GM18517 (cell line): Measurements from ENCODE around the gene PRADC1.
"Not testable (repeated sequence)": the region's sequence is repeated elsewhere in the genome, so short reads cannot be mapped to it uniquely, and the experiment has no call there.

Experiments
- ATAC-seq: cut with Tn5 transposase; IDR thresholded peaks from one replicate; pipeline ENCODE4 v1.9.1; 2021; ENCODE audit warnings: mild to moderate bottlenecking, moderate library complexity; ENCODE audit not compliant: unreplicated experiment

Gene PRADC1

GRCh38 chr2:73205611-73206010 is 27.4 kb downstream of the PRADC1 start:
- no peak for ATAC-seq

GRCh38 chr2:73203055-73203681 is 29.9 kb downstream of the PRADC1 start:
- ATAC-seq, result no peak

DNA sequence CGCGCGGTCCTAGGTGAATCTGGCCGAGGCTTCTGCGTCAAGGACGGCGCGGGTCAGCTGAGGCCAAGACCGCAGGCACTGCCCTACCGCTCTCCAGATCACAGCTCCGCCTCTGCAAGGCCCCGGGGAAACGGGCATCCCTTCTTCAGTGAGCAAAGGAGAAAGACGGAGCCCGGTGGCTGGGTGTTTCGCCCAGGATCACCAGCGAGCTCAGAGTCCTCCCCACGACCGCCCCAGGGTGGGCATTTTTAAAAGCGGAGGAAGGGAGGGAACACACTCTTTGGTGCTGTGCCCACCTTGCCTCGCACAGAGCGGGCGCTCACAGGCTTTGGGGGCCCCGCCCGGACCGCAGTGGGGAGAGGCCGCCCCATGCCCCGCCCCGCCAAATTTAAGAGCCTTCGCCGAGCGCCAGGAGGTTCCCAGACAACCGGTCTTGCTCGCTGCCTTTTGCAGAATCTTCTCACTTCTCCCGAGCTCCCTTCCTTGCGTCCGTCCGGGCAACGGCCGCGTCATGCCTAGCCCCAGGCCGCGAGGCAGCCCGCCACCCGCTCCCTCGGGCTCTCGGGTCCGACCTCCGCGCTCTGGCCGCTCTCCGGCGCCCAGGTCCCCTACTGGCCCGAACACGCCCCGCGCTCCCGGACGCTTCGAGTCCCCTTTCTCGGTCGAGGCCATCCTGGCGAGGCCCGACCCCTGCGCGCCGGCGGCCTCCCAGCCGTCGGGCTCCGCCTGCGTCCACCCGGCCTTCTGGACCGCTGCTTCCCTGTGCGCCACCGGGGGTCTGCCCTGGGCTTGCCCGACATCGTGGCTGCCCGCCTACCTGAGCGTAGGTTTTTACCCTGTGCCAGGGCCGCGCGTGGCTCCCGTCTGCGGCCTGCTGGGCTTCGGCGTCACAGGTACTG is 30.6 kb downstream of the PRADC1 start, which contains the start of gene NOTO:
NOTO (plus strand) TSS at position 419 of the 899 bp plus-strand sequence; CDS start at position 512, 93 bp downstream.
- no peak for ATAC-seq

- not testable (repeated sequence) for ATAC-seq
Measured at GRCh38 chr2:73200281-73200680, 32.8 kb downstream of the PRADC1 start.

- ATAC-seq, result no peak
Measured at GRCh38 chr2:73197579-73197978, 35.5 kb downstream of the PRADC1 start.

DNA sequence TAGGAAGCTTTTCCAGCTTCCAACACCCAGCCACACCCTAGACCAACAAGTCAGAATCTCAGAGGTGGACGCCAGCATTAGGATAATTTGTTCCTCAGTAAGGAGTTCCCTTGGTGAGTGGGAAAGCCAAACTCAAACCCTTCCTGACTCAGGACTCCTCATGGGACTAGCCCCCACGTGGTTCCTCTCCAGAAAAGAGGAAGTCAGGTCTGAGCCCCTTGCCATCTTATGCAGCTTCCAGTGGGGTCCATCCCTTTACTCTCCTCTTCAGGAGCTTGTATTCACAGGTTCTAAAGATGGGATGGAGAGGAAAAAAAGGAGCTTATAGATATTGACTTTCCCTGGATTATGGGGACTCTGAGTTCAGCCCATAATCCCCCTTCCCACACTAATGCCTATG is 45.5 kb downstream of the PRADC1 start:
- ATAC-seq, result no peak

GRCh38 chr2:73185965-73186364 is 47.1 kb downstream of the PRADC1 start:
- ATAC-seq, result no peak
